ENCODE data around the gene ARFGEF3.
"Not testable (repeated sequence)": the region's sequence is repeated elsewhere in the genome, so short reads cannot be mapped to it uniquely, and the experiment has no call there.

Gene ARFGEF3

DNA sequence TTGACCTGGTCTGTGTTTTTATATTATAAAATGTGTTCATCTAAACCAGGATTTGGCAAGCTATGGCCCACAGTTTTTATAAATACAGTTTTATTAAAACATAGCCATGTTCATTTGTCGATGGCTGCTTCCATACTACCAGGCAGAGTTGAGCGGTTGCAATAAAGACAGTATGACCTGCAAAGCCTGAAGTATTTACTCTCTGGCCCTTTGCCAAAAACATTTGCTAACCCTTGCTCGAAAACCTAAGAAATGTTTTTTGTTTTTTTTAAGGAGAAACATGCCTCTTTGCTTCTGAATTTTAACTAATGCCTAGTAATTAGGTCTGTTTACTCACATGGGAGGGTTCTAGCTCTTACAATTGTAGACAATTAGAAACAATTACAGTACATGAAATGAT is 148.6 kb downstream of the ARFGEF3 start:
- no peak for DNase-seq

GRCh38 chr6:138310821-138311220 is 149.1 kb downstream of the ARFGEF3 start:
- DNase-seq: no peak

DNA sequence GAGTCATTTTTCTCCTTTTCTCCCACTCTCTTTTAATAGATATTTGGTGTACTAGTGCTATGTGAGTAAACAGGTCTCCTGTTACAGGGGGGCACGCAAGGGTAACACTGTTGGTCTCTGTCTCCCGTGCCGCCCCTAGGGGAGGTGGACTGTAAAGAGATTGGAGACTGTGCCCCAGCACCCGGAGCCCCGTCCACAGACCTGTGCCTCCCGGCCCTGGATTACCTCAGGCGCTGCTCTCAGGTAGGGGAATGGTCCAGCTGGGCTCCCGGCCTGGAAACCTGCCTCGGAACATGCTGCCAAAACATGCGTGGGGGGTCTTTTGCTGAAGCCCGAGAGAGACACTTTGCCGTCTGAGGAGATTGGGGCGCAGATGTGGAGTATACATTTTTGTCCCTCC is 149.5 kb downstream of the ARFGEF3 start:
- DNase-seq: no peak

- no peak for DNase-seq
Observed at GRCh38 chr6:138318741-138319375, 157.1 kb downstream of the ARFGEF3 start.

DNA sequence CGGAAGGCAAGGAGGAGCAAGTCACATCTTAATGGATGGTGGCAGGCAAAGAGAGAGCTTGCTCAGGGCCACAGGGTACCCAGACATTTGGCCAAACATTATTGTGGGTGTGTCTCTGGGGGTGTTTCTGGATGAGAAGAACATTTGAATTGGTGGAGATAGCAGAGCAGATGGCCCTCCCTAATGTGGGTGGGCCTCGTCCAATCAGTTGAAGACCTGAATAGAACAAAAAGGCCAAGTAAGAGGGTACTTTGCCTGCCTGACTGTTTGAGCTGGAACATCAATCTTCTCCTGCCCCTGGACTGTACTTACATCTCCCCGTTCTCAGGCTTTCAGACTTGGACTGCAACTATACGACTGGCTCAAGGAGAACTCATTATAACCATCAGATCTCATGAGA is 160.2 kb downstream of the ARFGEF3 start:
- no peak for DNase-seq

GRCh38 chr6:138323821-138324220 is 162.1 kb downstream of the ARFGEF3 start:
- no peak for DNase-seq

DNA sequence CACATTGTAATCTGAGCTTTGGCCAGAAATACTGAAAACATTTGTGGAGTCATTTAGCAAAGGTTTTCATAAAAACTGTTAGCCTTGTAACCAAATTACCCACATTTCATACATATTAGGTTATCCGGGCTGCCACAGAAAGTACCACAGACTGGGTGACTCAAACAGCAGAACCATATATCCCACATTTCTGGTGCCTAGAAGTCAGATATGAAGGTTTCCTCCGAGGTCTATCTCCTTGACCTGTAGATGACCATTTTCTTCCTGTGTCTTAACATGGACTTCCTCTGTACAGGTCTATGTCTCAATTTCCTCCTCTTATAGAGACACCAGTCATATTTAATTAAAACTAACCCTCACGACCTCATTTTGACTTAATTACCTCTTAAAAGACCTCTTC is 166.5 kb downstream of the ARFGEF3 start:
- DNase-seq: no peak

- DNase-seq: no peak
Observed at GRCh38 chr6:138330763-138331162, 169.0 kb downstream of the ARFGEF3 start.

GRCh38 chr6:138331444-138331843 is 169.7 kb downstream of the ARFGEF3 start:
- no peak for DNase-seq

GRCh38 chr6:138331984-138332383 is 170.2 kb downstream of the ARFGEF3 start:
- no peak for DNase-seq

- DNase-seq: no peak
Observed at GRCh38 chr6:138334000-138334399, 172.3 kb downstream of the ARFGEF3 start.

DNA sequence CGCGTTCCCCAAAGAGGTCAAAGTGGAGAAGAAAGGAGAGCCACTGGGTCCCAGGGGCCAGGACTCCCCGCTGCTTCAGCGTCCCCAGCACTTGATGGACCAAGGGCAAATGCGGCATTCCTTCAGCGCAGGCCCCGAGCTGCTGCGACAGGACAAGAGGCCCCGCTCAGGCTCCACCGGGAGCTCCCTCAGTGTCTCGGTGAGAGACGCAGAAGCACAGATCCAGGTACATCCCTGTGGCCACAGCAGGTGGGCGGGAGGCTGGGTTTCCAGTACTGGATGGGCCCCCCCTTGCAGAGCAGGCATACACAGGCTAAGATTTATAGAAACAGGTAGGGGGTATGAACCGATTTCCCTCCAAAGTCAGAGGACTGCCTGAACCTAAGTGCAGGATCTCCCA is 173.2 kb downstream of the ARFGEF3 start:
- DNase-seq: no peak

DNA sequence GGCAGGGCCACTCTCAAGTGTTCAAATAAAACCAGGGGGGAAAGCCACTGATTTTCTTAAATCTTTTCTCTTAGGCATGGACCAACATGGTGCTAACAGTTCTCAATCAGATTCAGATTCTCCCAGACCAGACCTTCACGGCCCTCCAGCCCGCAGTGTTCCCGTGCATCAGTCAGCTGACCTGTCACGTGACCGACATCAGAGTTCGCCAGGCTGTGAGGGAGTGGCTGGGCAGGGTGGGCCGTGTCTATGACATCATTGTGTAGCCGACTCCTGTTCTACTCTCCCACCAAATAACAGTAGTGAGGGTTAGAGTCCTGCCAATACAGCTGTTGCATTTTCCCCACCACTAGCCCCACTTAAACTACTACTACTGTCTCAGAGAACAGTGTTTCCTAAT is 174.5 kb downstream of the ARFGEF3 start:
- DNase-seq: no peak

DNA sequence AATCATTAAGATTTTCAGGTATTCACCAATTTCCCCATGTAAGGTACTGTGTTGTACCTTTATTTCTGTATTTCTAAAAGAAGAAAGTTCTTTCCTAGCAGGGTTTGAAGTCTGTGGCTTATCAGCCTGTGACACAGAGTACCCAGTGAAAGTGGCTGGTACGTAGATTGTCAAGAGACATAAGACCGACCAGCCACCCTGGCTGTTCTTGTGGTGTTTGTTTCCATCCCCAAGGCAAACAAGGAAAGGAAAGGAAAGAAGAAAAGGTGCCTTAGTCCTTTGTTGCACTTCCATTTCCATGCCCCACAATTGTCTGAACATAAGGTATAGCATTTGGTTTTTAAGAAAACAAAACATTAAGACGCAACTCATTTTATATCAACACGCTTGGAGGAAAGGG is 175.3 kb downstream of the ARFGEF3 start:
- DNase-seq: no peak

GRCh38 chr6:138339024-138339423 is 177.3 kb downstream of the ARFGEF3 start:
- no peak for DNase-seq

GRCh38 chr6:138341176-138341575 is 179.4 kb downstream of the ARFGEF3 start:
- DNase-seq: no peak

DNA sequence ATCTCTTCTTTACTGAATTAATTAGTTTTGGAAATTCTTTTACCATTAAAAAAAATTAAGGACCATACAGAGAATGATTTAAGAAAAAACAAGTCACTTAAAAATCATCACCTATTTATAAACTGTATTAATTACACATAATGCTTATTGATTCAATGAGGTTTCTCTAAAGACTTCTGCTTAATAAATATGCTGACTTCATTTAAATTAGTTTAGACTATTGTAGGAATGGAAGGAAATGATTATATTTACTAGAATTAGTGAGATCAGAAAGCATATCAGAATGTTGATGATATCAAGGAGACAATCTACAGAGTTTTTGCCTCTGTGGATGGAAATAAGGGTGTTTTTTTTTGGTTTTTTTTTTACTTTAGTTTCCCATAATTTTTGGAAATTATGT is 181.4 kb downstream of the ARFGEF3 start:
- DNase-seq: no peak

GRCh38 chr6:138345565-138346285 is 184.0 kb downstream of the ARFGEF3 start:
- DNase-seq: no peak

- no peak for DNase-seq
Observed at GRCh38 chr6:138346302-138347195, 184.8 kb downstream of the ARFGEF3 start.

DNA sequence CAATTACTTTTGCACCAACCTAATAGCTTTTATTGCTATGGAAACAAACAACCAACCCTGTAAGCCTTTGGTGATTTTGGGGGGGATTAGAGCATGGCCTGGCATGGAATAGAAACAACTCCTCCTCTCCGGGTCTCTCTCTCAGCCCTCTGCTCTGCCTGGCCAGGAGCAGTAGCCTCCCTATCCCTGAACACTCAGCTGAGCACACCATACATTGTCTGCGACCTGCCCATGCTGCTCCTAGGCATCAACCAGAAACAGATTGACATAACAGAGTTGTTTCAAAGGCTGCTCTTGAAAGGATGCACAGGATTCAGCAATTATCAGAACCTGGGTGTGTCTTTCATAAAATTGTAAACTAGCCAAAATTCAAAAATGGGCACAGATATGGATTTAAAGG is 186.1 kb downstream of the ARFGEF3 start:
- no peak for DNase-seq

GRCh38 chr6:138349891-138350290 is 188.2 kb downstream of the ARFGEF3 start:
- no peak for DNase-seq

DNA sequence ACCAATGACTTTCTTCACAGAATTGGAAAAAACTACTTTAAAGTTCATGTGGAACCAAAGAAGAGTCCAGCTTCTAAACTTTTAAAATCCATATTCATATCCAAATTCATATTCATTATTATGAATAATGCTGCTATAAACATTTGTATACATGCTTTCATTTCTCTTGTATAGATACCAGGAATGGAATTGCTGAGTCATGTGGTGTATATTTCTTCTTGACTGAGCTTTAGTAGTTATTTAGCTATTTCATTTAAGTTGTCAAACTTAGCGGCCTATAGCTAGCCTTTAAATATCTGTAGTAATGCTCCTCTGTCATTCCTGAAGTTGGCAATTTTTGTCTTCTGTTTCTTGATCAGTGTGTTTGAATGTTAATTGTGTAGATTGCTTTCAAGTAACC is 196.2 kb downstream of the ARFGEF3 start:
- DNase-seq: no peak

DNA sequence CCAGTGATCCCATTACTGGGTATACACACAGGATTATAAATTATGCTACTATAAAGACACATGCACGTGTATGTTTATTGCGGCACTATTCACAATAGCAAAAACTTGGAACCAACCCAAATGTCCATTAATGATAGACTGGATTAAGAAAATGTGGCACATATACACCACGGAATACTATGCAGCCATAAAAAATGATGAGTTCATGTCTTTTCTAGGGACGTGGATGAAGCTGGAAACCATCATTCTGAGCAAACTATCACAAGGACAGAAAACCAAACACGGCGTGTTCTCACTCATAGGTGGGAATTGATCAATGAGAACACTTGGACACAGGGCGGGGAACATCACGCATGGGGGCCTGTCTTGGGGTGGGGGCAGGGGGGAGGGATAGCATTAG is 206.9 kb downstream of the ARFGEF3 start:
- not testable (repeated sequence) for DNase-seq
